NCI-H2196 treated with DMSO at 0.1 percent for 48 hours (cell line): Measurements from ENCODE around the gene PRIM1.
"Not testable (repeated sequence)": the region's sequence is repeated elsewhere in the genome, so short reads cannot be mapped to it uniquely, and the experiment has no call there.

ENCODE experiments used
- DNase-seq: peaks from one replicate; lab custom pipeline; 2025; ENCODE audit not compliant: unreplicated experiment; lab: John Stamatoyannopoulos, UW

The PRIM1 gene

GRCh38 chr12:56761812-56762211 is 9.7 kb upstream of the PRIM1 start:
- DNase-seq: no peak

DNA sequence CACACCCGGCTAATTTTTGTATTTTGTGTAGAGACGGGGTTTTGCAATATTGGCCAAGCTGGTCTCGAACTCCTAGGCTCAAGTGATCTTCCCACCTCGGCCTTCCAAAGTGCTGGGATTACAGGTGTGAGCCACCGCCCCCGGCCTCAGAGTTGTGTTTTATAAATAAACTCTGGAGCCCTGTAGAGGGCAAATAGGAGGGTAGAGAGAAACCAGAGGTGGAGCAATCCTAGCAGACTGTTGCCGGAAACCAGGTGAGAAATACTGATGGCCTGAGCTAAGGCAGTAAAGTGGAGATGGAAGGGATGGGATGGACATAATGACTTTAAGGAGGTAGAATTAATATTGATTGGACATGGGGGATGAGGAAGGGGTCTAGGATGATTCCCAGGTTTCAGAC is 8.3 kb upstream of the PRIM1 start:
- DNase-seq: no peak

- DNase-seq: no peak
These were observed 7.3 kb upstream of the PRIM1 start for GRCh38 chr12:56759263-56759908.

DNA sequence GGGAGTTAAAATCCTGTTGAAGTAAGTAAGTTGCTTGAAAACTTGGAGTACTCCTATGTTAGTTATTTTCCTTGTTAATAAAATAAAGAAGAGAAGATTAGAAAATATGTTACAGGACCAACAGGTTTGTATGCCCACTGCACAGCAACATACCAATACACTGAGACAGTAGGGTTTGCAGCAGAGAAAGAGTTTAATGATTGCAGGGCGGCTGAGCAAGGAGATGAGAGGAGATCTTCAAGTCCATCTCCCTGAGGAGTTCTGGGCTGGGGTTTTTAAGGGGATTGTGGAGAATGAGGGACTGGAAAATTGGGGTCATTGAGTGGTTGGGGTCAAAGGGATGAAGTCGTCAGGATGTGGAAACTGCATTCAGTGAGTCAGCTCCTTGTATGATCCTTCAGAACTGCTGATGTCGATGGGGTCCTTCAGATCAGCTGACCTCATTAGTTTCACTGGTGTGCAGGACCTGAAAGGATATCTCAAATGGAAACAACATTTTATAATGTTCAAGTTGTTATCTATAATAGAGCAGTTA is 6.7 kb upstream of the PRIM1 start:
- DNase-seq: no peak

DNA sequence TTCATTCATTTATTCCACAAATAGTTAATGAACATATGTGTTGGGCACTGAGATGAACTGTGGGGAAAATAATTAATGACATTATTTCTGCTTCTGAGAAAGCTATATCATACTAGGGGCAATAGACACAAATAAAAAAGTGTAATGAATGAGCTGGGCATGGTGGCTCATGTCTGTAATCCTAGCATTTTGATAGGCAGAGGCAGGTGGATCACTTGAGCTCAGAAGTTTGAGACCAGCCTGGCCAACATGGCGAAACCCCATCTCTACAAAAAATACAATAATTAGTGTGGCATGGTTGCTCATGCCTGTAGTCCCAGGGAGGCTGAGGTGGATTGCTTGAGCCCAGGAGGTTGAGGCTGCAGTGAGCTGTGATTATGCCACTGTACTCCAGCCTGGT is 5.8 kb upstream of the PRIM1 start:
- not testable (repeated sequence) for DNase-seq

DNA sequence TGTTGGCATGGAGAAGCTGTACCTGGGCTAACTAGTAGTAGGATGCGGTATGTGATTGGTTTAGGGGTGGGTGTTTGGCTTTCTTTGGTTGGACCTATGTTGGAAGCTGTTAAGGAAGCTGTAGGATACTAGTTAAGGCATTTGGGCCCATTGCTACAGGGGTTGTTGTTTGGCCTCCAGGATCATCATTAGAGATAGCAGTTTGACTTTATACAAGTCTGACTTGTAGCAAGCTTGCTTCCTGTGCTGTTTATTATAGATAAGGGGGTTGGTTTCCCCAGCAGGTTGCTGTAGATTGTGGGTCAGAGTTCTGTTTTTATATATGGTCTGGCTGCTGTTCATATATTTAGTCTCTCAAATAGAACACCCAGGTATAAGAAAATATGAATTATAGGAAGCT is 1.4 kb upstream of the PRIM1 start:
- DNase-seq: no peak

- DNase-seq: not testable (repeated sequence)
These were observed 1.5 kb downstream of the PRIM1 start for GRCh38 chr12:56750596-56750995.

- DNase-seq: no peak
These were observed 2.3 kb downstream of the PRIM1 start for GRCh38 chr12:56749853-56750252.

DNA sequence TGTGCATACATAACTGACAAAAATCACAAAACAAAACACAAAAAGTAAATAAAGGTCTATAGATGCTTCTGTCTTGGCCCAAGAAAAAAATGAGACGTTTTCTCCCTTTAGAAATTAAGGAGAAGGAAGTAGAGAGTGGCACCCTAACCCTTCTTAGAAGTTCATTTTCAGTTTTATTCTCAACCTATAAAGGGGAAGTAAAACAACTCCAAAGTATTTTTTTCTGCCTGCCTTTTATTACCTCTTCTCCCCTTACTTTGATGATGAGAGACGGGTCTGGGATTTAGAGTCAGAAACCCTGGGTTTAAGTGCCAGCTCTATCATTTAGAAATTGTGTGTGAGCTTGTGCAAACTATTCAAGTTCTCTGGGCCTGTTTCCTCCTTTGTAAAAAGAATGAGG is 2.8 kb downstream of the PRIM1 start:
- no peak for DNase-seq

DNA sequence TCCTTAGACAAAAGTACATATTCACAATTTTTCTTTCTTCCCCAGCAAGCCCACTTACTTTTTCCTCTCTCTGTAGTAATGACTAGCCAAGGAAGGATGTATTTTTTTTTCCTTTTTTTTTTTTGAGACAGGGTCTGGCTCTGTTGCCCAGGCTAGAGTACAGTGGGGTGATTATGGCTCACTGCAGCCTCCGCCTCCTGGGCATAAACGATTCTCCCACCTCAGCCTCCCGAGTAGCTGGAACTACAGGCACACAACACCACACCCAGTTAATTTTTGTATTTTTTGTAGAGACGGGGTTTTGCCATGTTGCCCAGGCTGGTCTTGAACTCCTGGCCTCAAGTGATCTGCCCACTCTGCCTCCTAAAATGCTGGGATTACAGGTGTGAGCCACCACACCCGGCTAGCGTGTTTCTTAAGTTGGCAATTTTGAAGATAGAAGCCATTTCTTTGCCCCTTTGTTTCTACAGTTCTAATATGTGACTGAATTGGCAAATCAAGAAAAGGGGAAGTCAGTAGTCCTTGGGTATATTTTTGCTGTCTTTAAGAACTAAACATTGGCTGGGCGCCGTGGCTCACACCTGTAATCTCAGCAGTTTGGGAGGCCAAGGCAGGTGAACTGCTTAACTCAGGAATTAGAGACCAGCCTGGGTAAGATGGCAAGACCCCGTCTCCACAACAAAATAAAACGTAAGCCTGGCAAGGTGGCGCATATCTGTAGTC is 23.8 kb downstream of the PRIM1 start:
- DNase-seq: no peak

GRCh38 chr12:56726196-56726675 is 25.9 kb downstream of the PRIM1 start:
- not testable (repeated sequence) for DNase-seq

DNA sequence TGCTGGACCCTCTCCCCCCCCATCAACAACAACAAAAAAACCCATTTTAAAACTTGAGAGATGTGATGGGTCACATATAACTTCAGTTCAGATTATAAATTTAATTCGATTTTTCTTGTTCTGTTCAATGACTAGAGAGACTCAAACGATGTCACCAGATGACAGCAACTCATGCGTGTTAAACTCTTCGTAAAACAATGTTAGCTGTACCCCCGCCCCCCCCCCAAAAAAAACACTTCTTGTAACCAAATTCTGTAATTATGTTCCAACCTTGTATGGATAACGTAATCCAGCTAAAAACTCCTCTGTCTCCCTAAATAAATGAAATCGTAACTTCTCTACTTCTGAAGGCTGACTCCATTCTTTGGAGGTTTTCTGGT is 26.4 kb downstream of the PRIM1 start:
- no peak for DNase-seq

DNA sequence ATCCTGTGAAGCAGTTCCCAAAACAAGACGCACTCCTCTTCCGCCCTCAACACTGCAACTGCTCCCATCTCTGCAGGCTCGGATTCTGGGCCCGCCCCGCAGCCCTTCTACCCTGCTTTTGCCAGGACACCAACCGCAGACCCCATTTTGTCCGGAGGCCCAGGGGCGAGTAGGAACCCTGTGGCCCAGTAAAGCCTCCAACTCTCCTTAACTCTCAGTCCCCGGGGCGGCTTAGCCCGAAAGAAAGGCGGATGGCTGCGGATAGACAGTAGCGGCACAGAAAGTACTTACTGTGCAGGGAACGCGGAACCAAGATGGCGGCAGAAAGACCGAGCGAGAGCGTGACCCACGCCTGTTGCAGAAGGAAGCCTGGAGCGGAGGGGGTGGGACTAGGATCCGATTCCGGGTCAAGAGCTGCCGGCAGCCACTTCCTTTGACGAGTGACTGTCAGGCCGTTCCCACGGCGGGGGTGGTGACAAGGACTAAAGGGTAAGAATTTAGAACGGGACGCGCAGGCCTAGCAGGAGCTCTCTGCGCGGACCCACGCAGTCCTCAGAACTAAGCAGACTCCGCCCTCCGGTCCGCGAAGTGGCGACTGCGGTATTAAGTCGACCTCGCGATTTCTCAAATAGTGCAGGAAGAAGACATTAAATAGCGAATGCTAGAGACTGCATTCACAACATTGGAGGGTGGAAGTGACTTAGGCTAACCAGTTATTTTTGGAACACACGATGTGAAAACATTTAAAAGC is 27.0 kb downstream of the PRIM1 start, which contains the start of gene NACA:
Gene NACA (minus strand): TSS at position 328 of the 751 bp plus-strand sequence. CDS start 778 bp downstream, outside the sequence.
- peak; percentile 95 for DNase-seq

- DNase-seq: no peak
These were observed 27.5 kb downstream of the PRIM1 start for GRCh38 chr12:56724701-56724971.

- DNase-seq: no peak
These were observed 28.0 kb downstream of the PRIM1 start for GRCh38 chr12:56723889-56724700.

- DNase-seq: no peak
These were observed 28.8 kb downstream of the PRIM1 start for GRCh38 chr12:56723352-56723751.

DNA sequence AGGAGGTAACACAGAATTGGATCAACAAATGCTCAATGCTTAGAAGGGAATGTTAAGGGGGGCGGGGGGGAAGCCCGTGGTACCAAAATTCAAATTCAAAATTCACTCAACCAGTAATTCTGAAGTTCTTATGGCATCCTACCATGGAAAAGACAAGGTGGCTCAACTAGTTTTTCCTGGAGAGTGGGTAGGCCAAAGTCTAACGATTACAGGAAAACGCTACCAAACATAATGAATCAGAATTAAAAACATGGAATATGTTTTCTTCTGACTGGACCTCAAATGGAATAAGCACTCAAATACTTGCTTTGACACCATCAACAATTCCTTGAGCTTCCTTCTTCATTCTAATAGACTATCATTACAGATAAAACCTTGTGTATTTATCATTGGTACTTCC is 29.3 kb downstream of the PRIM1 start:
- no peak for DNase-seq

- DNase-seq: no peak
These were observed 30.4 kb downstream of the PRIM1 start for GRCh38 chr12:56721721-56722120.

- no peak for DNase-seq
These were observed 30.9 kb downstream of the PRIM1 start for GRCh38 chr12:56721216-56721615.

DNA sequence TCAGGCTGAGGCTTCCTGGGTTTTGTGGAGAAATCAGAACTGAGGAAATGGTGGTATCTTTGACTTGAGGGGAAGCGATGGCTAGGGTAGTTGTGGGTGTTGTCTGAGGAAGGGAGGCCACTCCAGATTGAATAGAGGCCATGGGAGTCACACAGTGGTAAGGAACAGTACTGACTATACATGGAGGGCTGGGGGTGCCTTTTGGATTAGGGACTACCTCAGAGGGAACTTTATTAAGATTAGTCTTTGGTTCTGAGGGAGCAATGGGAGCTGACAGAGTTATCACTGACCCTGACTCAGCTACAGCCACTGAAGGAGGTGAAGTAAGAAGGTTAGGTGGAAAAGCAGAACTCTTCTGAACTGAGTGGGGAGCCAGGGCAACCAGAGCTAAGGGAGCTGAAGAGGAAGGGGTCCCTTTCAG is 31.4 kb downstream of the PRIM1 start:
- DNase-seq: no peak

GRCh38 chr12:56719056-56719455 is 33.1 kb downstream of the PRIM1 start:
- no peak for DNase-seq
